SKM-1 treated with dmso at 0.1 percent for 144 hours (cell line): ENCODE data around the gene SH3BP4.

Source experiments
- DNase-seq: peaks from one replicate; lab custom pipeline; 2025; ENCODE audit not compliant: unreplicated experiment; lab: John Stamatoyannopoulos, UW

Gene SH3BP4, protein sequence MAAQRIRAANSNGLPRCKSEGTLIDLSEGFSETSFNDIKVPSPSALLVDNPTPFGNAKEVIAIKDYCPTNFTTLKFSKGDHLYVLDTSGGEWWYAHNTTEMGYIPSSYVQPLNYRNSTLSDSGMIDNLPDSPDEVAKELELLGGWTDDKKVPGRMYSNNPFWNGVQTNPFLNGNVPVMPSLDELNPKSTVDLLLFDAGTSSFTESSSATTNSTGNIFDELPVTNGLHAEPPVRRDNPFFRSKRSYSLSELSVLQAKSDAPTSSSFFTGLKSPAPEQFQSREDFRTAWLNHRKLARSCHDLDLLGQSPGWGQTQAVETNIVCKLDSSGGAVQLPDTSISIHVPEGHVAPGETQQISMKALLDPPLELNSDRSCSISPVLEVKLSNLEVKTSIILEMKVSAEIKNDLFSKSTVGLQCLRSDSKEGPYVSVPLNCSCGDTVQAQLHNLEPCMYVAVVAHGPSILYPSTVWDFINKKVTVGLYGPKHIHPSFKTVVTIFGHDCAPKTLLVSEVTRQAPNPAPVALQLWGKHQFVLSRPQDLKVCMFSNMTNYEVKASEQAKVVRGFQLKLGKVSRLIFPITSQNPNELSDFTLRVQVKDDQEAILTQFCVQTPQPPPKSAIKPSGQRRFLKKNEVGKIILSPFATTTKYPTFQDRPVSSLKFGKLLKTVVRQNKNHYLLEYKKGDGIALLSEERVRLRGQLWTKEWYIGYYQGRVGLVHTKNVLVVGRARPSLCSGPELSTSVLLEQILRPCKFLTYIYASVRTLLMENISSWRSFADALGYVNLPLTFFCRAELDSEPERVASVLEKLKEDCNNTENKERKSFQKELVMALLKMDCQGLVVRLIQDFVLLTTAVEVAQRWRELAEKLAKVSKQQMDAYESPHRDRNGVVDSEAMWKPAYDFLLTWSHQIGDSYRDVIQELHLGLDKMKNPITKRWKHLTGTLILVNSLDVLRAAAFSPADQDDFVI

DNA sequence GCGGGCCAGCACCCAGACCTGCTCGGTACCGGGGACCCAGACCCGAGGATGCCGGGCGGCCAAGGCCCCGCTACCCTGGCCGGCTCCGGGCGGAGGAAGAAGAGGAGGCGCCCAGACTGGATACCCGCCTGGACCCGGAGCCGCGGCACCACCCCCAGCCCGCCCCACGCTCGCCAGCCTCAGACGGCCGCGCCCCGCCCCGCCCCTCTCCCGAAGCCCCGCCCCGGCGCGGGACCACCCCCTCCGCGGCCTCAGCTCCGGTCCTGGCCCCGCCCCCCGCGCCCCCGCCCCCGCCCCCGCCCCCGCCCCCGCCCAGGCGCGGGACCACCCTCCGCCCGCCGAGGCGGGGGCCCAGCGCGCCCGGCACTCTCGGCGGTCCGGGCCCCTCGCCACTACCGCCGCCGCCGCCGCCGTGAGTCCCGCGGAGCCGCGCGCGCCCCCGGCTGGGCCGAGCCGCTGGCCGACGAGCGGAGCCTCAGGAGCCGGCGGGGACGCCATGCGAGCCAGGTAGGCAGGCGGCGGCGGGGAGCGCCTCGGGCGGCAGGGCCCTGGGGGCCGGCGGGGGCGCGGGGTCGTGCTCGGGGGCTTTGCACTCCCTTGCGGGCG is at the start of gene SH3BP4:
TSS of gene SH3BP4 (plus strand) at position 354 of the 606 bp plus-strand sequence. CDS start 82,986 bp downstream, outside the sequence.
- DNase-seq, result no peak

DNA sequence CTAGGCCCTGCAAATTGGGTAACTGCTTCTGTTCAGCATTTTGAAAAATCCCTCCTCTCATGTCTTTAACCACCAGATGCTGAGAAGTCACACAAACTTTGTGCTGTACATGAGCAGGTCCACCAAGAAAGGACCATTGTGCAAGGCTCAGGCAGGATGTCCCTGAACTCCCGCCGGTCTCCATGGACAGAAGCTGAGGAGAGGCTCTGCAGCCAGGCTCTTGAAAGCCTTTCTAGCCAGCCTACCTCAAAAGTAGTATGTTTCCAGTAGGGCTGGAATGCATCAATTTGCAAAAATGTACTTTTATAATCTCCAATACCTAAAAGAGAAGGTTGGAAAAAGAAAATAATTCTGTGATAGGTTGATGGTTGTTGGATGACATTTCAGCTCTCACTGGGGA is 47.0 kb upstream of the SH3BP4 start:
- DNase-seq, result no peak

DNA sequence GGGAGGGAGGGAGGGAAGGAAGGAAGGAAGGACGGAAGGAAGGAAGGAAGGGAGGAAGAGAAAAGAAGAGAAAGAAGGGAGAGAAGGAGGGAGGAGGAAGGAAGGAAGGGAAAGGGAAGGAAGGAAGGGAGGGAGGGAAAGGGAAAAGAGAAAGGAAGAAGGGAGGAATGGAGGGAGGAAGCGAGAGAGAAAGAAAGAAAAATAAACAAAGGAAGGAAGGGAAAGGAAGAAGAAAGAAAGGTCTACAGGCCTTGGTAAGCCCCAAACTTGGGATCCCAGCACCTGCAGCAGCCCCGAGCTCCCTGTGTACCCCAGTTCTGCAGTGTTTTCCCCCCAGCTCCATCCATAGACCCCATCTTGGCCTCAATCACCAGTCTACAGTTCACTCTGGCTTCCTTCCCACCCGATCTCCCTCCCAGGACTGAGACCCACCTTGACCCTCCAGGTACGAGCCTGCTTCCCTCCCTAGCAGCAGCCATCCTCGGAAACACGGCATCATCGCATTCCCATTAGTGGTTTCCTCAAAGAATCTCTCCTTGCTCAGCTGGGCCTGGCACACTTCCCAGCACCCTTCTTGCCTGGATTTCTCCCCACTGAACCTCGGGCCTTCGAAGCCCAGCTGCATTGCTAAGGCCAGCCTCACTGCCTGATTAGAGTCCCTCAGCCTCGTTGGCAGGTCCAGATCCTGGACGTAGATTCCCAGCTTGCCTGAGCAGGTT is 46.1 kb upstream of the SH3BP4 start:
- DNase-seq, result no peak

DNA sequence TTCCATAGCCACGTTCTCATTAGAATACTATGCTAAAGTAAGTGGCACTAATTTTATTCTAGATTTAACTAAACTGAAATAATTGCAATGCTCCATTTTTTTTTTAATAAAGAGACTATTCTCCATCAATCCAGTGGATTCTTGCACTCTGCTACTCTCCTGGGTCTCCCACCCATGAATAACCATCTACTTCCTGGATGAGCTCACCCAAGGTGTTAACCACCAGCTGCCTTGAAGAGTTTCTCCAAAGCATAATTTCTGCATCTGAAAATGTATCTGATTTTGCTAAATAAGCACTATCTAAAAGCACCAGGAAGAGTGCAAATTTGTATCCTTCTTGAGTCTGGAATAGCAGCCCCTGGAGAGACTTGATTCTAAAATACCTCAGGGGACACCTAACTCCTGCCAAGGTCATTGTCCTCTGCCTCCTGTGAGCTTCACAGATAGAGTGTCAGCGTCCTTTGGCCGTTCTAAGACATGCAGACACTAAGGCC is 41.6 kb upstream of the SH3BP4 start:
- no peak for DNase-seq

DNA sequence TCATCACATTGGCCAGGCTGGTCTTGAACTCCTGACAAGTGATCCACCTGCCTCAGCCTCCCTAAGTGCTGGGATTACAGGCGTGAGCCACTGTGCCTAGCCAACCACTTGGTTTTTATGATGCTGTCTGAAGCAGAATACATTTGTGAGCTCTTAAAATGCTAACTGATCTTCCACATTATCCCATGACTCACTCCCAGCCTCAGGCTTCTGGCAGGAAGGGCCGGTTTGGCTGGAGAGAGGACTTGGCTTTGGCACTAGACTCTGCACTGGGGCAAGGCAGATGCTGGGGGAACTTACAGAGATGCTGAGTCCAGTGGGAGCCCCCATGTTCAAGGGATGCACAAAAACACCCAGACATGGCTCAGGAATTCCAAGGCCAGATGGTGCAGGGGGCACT is 40.5 kb upstream of the SH3BP4 start:
- no peak for DNase-seq

DNA sequence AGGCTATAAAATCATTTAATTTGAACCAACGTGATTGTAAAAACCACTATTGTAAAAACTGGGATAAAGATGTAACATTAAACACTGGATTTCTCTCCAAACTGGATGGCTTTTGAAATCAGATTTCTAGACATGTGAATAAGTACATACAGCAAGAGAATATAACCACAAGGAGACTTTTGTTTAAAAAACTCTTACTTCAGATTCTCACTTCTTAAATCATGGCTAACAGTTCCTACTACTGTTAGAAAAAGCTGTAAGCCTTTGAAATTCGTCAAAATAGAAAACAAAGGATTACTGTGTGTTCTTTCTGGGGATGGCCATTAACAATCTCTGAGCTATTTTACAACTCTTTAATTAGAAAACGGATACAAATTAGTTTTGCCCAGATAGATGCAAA is 39.4 kb upstream of the SH3BP4 start:
- DNase-seq, result no peak

DNA sequence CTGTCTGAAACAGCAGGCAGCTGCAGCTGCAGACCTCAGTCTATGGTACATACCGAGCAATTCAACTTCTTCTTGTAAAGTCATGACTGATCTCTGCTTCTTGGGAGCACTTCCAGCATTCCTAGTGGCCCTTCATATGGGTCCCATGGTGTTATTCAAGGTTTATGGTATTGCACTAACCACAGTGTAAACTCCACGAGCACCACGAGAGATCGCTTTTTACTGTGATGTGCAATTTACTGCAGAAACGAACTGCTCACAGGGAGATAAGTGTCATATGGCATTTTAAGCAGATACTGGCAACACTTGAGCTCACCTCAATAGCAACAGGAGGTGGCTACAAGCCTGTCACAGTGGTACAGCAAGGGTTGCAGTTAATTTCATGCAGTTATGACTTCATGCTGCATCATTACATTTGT is 38.6 kb upstream of the SH3BP4 start:
- DNase-seq, result no peak

DNA sequence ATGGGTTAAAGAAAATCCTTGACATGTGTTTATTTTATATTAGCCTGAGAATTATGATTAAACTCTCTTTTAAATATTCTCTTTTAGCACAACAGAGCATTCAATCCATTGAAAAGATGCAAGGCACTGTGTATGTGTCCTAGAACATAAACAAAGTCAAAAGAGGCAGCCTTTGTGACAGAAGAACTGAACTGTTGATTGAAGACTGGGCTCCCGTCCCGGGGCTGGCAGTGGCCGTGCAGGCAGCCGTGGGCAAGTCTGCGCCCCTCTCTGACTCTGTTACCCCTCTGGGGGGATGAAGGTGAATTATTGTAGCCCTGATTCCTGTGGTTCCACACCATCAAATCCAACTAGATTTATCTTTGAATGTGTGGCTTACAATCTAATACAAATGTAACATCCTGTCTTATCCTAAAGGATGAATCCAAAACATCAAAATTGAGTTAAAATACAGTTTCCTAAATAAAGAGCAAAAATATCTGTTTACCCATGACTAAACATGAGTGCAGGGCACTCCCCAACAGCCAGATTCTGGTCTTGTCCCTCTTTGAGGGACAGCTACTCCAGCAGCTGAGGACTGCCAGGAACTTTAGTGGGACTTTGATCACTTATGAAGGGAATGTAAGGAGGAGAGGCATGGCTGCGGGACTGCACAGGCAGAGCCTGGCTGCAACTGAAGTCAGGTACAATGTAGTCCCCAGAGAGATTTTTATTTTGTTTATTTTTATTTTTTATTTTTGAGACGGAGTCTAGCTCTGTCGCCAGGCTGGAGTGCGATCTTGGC is 37.3 kb upstream of the SH3BP4 start:
- no peak for DNase-seq

DNA sequence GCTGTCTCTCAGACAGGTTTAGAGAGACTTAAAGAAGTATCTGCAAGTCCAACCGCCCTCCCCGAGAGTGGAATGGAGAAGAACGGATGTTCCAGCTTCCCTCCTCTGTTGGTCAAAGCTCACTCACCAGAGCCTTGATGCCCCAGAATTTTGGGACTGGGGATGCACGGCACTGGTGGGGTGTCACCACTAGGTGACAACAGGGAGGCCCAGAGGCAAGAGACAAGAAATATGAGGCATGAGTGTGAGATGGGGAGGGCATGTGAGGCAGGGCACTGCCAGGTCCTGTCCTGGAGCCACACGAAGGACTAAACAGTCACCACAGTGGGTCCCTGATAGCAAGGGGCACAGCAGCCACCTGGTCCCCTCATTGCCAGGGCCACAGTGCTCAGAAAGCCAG is 35.1 kb upstream of the SH3BP4 start:
- DNase-seq, result no peak

DNA sequence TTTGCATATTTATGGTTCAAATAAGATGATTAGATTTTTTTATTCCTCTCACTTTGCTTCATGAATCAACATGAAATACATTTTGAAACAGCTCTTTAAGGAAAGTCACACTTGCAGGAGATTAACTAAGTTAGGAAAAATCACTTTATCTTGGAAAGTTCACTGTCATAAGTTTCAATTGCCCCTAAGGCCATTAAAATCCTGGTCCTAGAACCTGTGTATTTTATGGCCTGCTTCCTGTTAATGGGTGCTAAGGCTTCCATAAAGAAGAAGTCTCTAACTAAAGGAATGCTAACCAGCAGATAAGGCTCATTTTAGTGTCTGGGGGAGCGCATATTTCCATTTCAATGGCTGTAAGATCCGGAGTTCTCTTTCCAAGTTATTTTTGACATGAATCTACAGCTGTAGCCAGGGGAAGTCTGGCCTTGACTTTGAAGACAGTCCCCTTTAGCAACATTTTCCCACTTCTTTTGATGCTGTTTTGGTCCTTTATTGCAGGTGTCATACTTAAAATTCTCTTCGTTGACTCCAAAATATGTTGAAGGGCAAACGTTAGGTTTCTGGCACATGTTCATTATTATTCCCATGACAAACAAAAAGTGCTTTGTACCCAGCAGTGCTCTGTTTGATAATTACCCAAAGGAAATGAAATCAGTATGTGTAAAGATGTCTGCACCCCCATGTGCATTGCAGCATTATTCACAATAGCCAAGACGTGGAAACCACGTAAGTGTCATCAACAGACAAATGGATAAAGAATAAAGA is 34.4 kb upstream of the SH3BP4 start:
- no peak for DNase-seq

DNA sequence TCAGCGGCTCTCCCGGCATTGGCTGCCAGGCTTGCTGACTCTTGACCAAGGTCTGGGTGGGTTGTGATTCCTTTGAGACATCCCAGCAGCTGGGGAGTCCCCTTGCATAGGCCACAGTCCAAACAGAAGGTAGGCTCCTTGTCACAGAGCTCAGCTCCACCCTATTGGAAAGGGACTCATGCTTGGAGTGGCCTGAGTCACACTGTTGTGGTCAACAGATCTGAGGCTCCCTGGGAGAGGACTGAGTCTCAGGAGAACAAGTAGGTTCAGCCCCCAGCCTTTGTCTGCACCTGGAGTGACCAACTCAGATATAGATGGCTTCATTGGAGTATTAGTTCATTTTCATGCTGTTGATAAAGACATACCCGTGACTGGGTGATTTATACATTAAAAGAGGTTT is 32.1 kb upstream of the SH3BP4 start:
- no peak for DNase-seq

DNA sequence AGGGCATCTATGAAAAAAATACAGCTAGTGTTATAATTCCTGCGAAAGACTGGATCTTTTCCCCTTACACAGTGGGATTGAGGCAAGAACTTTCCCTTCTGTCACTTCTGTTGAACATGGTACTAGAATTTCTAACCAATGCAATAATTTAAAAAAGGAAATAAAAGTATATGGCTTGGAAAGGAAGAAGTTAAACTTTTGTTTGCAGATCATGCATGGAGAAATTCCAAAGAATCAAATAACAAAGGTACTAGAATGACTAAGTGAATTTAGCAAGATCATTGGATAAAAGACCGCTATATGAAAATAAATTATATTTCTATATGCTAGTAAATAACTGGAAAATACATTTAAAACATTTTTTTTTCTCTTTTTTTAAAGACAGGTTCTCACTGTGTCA is 31.0 kb upstream of the SH3BP4 start:
- DNase-seq, result no peak

DNA sequence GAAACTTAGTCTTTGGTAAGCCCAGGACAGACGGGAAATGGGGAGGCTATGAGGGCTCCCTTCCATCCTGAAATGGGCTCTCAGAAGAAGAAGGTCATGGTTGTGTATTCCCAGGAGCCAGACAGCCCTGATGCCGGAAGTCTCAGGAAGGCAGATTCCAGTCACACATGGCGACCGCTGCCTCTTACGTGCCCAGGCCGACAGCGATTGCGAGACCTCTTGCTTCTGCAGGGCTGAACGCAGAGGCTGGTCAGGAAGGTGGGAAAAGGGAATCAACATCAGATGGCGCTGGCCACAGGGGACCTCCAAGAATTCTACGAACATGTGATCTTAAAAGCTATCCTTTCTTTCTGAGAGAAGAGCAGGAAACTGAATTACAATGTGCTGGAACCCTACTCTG is 22.8 kb upstream of the SH3BP4 start:
- DNase-seq, result no peak

DNA sequence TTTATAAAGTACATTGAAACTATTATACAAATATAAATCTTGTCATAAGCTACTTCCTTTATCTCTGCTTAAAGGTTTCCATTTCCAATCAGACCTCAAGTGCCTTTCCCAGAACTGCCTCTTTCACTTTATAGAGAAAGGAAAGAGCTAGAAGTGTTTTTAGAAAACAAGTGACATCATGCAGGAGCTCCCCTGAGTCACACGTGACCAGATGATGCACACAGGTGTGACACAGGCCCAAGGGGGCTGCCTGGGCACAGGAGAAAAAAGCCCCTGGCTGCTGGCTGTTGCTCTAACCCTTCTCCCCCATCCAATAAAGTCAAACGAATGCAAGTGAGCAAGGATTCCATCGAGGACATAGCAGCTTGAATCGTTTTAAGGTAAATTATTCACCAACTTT is 21.4 kb upstream of the SH3BP4 start:
- no peak for DNase-seq

DNA sequence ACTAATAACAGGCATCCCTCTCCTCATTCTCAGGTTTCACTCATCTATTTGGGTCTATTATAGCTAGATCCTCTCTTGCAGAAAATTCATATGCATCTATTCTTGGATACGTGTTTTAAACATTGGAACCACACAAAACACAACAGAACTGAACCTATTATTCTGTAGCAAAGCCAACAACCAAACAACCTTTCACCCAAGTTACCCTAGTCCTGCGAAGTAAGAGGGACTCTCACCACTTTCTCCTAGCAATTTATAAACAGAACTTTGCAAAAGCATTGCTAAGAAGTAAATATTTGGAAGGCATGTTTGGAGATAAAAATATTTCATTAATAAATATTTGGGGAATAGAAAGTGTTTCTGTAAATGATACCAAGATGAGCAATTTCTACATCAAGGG is 20.4 kb upstream of the SH3BP4 start:
- no peak for DNase-seq

DNA sequence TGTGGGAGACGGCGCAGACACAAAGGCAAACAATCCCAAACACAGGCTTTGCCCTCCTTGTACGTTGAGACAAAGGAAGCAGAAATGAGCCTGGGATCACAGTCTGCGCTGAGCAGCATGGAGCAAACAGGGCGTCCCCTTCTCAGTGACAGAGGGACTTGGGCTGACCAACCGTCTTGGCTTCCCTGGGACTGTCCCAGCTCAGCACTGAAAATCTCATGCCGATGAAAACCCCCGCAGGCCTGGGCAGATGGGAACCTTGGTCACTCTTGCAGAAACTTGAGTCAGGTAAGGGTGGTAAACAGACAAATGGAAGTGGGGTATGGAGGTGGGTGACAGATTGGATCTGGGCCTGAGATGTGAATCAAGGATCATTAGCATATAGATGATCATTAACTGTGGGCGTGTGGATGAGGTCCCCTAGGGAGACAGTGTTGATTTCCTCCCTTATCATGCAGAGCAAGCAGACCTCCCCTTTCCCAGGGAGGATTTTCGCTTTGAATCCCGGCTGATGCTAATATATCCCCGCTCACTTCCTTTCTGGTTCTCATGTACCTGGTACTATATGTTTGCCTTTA is 19.1 kb upstream of the SH3BP4 start:
- DNase-seq, result no peak

DNA sequence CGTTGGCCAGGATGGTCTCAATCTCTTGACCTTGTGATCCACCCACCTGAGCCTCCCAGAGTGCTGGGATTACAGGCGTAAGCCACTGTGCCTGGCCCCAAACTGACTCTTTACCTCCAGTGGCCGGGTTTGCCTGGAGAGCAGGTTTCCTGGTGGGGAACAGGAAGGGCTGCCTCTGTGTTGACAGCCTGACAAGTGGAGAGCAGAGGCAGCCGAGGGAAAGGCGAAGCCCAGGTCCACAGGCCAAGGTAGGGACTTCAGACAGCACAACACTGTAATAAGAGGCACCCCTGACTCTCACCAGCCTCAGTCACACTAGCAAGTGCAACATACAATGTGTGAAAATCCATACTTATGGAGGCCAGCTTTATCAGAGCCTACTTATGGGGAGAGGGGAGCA is 16.5 kb upstream of the SH3BP4 start:
- no peak for DNase-seq

DNA sequence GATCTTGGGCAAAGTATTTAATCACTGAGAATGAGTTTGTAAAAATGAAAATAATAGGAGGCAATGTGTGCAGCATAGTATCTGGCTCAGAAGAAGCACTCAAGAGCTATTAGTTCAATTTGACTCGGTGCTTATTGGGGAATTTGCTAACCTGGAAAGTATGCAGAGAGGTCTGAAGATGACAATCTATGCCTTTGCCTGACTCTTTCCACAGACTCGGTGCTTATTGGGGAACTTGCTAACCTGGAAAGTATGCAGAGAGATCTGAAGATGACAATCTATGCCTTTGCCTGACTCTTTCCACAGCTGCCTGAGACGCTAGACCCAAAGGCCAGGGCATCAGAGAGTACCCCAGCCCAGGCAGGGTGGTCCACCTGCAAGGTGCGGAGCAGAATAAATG is 12.2 kb upstream of the SH3BP4 start:
- DNase-seq, result no peak

DNA sequence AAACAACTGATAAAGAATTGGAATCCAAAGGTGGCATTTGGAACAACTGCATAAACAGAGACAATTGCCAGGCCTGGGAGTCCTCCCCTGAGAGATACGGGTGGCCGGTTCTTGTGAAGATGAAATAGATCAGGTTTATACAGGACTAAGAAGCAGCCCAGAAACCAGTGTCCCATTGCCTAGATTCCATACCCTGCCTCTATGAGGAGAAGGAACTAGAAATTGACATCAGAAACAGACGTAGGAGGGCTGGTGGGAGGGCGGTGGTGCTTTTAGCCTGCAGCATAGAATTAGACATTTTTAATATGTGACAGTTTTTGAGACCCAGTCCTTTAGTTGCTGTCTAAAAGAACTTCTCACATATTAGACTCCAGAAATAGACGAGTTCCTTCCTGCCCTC is 11.8 kb upstream of the SH3BP4 start:
- no peak for DNase-seq
